Measurements from ENCODE around the gene TMC1. TPM values are rescaled to one million over a fixed set of nuclear protein-coding genes. Genes with fewer than 3 reads are reported as not detected.

TMC1 gene
- total and polyA plus RNA-seq, 2 of the 13 experiments (the other 11 are each of a cell fraction or from before 2014, with no cell fraction given), result 0.02 to 0.03 TPM

DNA sequence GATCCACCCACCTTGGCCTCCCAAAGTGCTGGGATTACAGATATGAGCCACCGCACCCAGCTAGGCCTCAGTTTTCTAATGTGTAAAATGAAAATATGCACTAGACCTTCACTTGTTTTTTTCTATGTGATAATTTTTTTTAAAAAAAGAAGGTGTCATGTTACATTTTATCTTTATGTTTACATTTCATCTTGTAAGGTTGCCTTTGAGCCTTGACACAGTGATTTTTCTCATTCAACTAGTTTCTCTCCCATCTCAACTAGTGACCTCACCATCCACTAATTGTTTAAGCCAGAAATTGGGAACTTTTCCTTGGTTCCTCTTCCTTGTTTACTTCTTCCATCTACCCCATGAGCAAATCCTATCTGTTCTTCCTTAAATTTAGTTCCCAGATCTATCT is 21.5 kb downstream of the TMC1 start:
- no peak overlapping the region for H3K9ac ChIP-seq (ENCODE audit: insufficient read depth, low read depth, low read length)
- no peaks in the 10 kb centered on the region for H3K79me2 ChIP-seq (ENCODE audit: insufficient read depth, low read length)
- FAIRE-seq (no peak), DNase-seq (ENCODE audit: low spot score) (no peak), ATAC-seq (no peak)
- no peaks in the 10 kb centered on the region for H3K36me3 ChIP-seq (replicated peaks in 1 of 2; ENCODE audit: control insufficient read depth in 1 of 2, insufficient read depth in 2 of 2, low read length in 2 of 2)
- no peaks in the 10 kb centered on the region for H3K9me3 ChIP-seq (ENCODE audit: low read length)
- ChIA-PET POLR2A (interaction anchor here (1.3 kb wide), 1 partner anchor 177 kb away, joined by 3 read pairs; the partner anchor contains the start of gene ZFAND5), CTCF (ENCODE audit: low intra/inter-chr PET ratio, low total read pairs) (no interaction called here)
- H2AFZ ChIP-seq (ENCODE audit: low read length), result no peak overlapping the region
- TF ChIP-seq, protein P1, sequence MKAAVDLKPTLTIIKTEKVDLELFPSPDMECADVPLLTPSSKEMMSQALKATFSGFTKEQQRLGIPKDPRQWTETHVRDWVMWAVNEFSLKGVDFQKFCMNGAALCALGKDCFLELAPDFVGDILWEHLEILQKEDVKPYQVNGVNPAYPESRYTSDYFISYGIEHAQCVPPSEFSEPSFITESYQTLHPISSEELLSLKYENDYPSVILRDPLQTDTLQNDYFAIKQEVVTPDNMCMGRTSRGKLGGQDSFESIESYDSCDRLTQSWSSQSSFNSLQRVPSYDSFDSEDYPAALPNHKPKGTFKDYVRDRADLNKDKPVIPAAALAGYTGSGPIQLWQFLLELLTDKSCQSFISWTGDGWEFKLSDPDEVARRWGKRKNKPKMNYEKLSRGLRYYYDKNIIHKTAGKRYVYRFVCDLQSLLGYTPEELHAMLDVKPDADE (CRISPR knock-in tag; IDR thresholded peaks at IDR 0.05), result no peak
- TF ChIP-seq KLF12 (CRISPR knock-in tag; IDR thresholded peaks at IDR 0.05; ENCODE audit: borderline replicate concordance) (no peak), ZNF652 (CRISPR knock-in tag; IDR thresholded peaks at IDR 0.05; ENCODE audit: borderline replicate concordance, low read depth) (no peak), MYC (CRISPR knock-in tag; IDR thresholded peaks at IDR 0.05; ENCODE audit: borderline replicate concordance) (no peak), IKZF1 (IDR thresholded peaks at IDR 0.05) (no peak), HNRNPH1 (optimal IDR thresholded peaks at IDR 0.05; ENCODE audit: low read depth, low read length) (no peak)
- TF ChIP-seq, protein P2, sequence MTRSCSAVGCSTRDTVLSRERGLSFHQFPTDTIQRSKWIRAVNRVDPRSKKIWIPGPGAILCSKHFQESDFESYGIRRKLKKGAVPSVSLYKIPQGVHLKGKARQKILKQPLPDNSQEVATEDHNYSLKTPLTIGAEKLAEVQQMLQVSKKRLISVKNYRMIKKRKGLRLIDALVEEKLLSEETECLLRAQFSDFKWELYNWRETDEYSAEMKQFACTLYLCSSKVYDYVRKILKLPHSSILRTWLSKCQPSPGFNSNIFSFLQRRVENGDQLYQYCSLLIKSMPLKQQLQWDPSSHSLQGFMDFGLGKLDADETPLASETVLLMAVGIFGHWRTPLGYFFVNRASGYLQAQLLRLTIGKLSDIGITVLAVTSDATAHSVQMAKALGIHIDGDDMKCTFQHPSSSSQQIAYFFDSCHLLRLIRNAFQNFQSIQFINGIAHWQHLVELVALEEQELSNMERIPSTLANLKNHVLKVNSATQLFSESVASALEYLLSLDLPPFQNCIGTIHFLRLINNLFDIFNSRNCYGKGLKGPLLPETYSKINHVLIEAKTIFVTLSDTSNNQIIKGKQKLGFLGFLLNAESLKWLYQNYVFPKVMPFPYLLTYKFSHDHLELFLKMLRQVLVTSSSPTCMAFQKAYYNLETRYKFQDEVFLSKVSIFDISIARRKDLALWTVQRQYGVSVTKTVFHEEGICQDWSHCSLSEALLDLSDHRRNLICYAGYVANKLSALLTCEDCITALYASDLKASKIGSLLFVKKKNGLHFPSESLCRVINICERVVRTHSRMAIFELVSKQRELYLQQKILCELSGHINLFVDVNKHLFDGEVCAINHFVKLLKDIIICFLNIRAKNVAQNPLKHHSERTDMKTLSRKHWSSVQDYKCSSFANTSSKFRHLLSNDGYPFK (CRISPR knock-in tag; IDR thresholded peaks at IDR 0.05; ENCODE audit: borderline replicate concordance), result no peak
- TF ChIP-seq, protein P3, sequence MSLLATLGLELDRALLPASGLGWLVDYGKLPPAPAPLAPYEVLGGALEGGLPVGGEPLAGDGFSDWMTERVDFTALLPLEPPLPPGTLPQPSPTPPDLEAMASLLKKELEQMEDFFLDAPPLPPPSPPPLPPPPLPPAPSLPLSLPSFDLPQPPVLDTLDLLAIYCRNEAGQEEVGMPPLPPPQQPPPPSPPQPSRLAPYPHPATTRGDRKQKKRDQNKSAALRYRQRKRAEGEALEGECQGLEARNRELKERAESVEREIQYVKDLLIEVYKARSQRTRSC (CRISPR knock-in tag; IDR thresholded peaks at IDR 0.05; ENCODE audit: low read depth), result no peak
- TF ChIP-seq, protein P4, sequence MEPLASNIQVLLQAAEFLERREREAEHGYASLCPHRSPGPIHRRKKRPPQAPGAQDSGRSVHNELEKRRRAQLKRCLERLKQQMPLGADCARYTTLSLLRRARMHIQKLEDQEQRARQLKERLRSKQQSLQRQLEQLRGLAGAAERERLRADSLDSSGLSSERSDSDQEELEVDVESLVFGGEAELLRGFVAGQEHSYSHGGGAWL (CRISPR knock-in tag; IDR thresholded peaks at IDR 0.05), result no peak
- TF ChIP-seq, protein P5, sequence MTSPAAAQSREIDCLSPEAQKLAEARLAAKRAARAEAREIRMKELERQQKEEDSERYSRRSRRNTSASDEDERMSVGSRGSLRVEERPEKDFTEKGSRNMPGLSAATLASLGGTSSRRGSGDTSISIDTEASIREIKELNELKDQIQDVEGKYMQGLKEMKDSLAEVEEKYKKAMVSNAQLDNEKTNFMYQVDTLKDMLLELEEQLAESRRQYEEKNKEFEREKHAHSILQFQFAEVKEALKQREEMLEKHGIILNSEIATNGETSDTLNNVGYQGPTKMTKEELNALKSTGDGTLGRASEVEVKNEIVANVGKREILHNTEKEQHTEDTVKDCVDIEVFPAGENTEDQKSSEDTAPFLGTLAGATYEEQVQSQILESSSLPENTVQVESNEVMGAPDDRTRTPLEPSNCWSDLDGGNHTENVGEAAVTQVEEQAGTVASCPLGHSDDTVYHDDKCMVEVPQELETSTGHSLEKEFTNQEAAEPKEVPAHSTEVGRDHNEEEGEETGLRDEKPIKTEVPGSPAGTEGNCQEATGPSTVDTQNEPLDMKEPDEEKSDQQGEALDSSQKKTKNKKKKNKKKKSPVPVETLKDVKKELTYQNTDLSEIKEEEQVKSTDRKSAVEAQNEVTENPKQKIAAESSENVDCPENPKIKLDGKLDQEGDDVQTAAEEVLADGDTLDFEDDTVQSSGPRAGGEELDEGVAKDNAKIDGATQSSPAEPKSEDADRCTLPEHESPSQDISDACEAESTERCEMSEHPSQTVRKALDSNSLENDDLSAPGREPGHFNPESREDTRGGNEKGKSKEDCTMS (CRISPR knock-in tag; conservative IDR thresholded peaks at IDR 0.05), result no peak
- TF ChIP-seq, protein P6, sequence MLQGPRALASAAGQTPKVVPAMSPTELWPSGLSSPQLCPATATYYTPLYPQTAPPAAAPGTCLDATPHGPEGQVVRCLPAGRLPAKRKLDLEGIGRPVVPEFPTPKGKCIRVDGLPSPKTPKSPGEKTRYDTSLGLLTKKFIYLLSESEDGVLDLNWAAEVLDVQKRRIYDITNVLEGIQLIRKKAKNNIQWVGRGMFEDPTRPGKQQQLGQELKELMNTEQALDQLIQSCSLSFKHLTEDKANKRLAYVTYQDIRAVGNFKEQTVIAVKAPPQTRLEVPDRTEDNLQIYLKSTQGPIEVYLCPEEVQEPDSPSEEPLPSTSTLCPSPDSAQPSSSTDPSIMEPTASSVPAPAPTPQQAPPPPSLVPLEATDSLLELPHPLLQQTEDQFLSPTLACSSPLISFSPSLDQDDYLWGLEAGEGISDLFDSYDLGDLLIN (CRISPR knock-in tag; IDR thresholded peaks at IDR 0.05; ENCODE audit: borderline replicate concordance), result no peak
- TF ChIP-seq, protein P7, sequence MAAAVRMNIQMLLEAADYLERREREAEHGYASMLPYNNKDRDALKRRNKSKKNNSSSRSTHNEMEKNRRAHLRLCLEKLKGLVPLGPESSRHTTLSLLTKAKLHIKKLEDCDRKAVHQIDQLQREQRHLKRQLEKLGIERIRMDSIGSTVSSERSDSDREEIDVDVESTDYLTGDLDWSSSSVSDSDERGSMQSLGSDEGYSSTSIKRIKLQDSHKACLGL (CRISPR knock-in tag; IDR thresholded peaks at IDR 0.05), result no peak
- BruUV-seq (replicated peaks), result no TSS peak
- H3K4me3 ChIP-seq (replicated peaks in 1 of 3; ENCODE audit: insufficient read depth in 1 of 3, low read depth in 2 of 3, low read length in 3 of 3), result no peak overlapping the region
- H3K4me1 ChIP-seq (ENCODE audit: insufficient read depth, low read length), result peaks cover 7% of the 10 kb centered on the region; the same call in 1 of the 2 replicates
- no peak overlapping the region for H3K27ac ChIP-seq (ENCODE audit: extremely low read length, insufficient read depth, low read length)
- H3K4me2 ChIP-seq (ENCODE audit: low read depth, low read length), result no peak overlapping the region
- intact Hi-C loops (cut with micrococcal nuclease; ENCODE audit: unreplicated experiment), result no loop called here
- WGBS (ENCODE audit: low lambda C conversion rate), result 100% methylated on average over 1 of the region's 1 CpG
- in situ Hi-C loops (cut with HindIII; ENCODE audit: extremely low pct_ligation_motif_present, low pct_unique_long_range_greater_than_20kb), result no loop called here
- H4K20me1 ChIP-seq (ENCODE audit: insufficient read depth, low read length), result no peaks in the 10 kb centered on the region
- H3K27me3 ChIP-seq (ENCODE audit: control insufficient read depth in 1 of 2, insufficient read depth in 2 of 2, low read length in 2 of 2), result no peaks in the 10 kb centered on the region; a peak in 1 of 5 replicates

All from HepG2 (cell line).